Neural cell (in vitro differentiated cells): ENCODE measurements around the gene CCR3. TPM values are rescaled to one million over a fixed set of nuclear protein-coding genes. Genes with fewer than 3 reads are reported as not detected.

Experiments used
- H2AFZ ChIP-seq: fragments of 200-600, 300-800 bp; sonication (generic), shearing (Covaris generic); 2 replicates; pipeline ENCODE4 v1.6.0; 2014; ENCODE audit warnings: low read depth, mild to moderate bottlenecking, antibody characterized with exemption, low read length, moderate library complexity
- H3F3A ChIP-seq: fragments of 200-600 bp; shearing (Covaris generic); 2 replicates; pipeline ENCODE4 v1.6.1; 2016; ENCODE audit warnings: mild to moderate bottlenecking, moderate library complexity, mixed read lengths, antibody characterized with exemption, low read length; ENCODE audit not compliant: insufficient read depth, poor library complexity, severe bottlenecking
- H3K27ac ChIP-seq: fragments of 200-600, 300-800 bp; sonication (generic), shearing (Covaris generic); 2 replicates; pipeline ENCODE4 v1.5.1; 2014; ENCODE audit warnings: mild to moderate bottlenecking, low read length, moderate library complexity
- H3K27me3 ChIP-seq: fragments of 300-800, 200-600 bp; sonication (generic), shearing (Covaris generic); 2 replicates; pipeline ENCODE4 v1.6.0; 2014; ENCODE audit warnings: mild to moderate bottlenecking, low read depth, low read length, moderate library complexity; ENCODE audit not compliant: insufficient read depth
- H3K36me3 ChIP-seq: fragments of 300-800, 200-600 bp; sonication (generic), shearing (Covaris generic); 2 replicates; pipeline ENCODE4 v1.5.1; 2014; ENCODE audit warnings: mild to moderate bottlenecking, antibody characterized with exemption, low read length, moderate library complexity; ENCODE audit not compliant: insufficient read depth
- H3K4me2 ChIP-seq: fragments of 300-800, 200-600 bp; sonication (generic), shearing (Covaris generic); 2 replicates; pipeline ENCODE4 v1.6.0; 2014; ENCODE audit warnings: mild to moderate bottlenecking, low read length
- H3K4me3 ChIP-seq: fragments of 300-800, 200-600 bp; sonication (generic), shearing (Covaris generic); 2 replicates; pipeline ENCODE4 v1.5.1; 2014; ENCODE audit warnings: mild to moderate bottlenecking, low read length, moderate library complexity
- H3K79me2 ChIP-seq: fragments of 200-600 bp; shearing (Covaris generic); replicated peaks from 2 replicates; pipeline ENCODE4 v1.6.0; 2014; ENCODE audit warnings: mild to moderate bottlenecking, low read length, moderate library complexity; ENCODE audit not compliant: insufficient read depth
- H3K9ac ChIP-seq: fragments of 300-800, 200-600 bp; sonication (generic), shearing (Covaris generic); 2 replicates; pipeline ENCODE4 v1.6.1; 2016; ENCODE audit warnings: mild to moderate bottlenecking, low read length, mixed read lengths
- H3K9me2 ChIP-seq: fragments of 200-600 bp; shearing (Covaris generic); 2 replicates; pipeline ENCODE4 v1.6.1; 2016; ENCODE audit warnings: mild to moderate bottlenecking, low read length, mixed read lengths; ENCODE audit not compliant: insufficient read depth
- H3K9me3 ChIP-seq: fragments of 200-600, 300-800 bp; sonication (generic), shearing (Covaris generic); 2 replicates; pipeline ENCODE4 v1.6.1; 2016; ENCODE audit warnings: mild to moderate bottlenecking, mixed run types, low read length, moderate library complexity, mixed read lengths
- H4K20me1 ChIP-seq: fragments of 200-600 bp; shearing (Covaris generic); 2 replicates; pipeline ENCODE4 v1.6.1; 2016; ENCODE audit warnings: mild to moderate bottlenecking, mixed run types; ENCODE audit not compliant: insufficient read depth
- EP300 ChIP-seq: fragments of 450-650 bp; conservative IDR thresholded peaks from 2 replicates; pipeline ENCODE4 v1.6.1; 2014; ENCODE audit warnings: antibody characterized with exemption, mild to moderate bottlenecking, moderate library complexity; ENCODE audit not compliant: poor library complexity, severe bottlenecking
- EZH2 ChIP-seq: fragments of 200-600, 300-800 bp; shearing (Covaris generic), sonication (generic); IDR thresholded peaks from 2 replicates; pipeline ENCODE4 v1.6.1; 2014; ENCODE audit warnings: antibody characterized with exemption, low read length, borderline replicate concordance, mild to moderate bottlenecking; ENCODE audit not compliant: insufficient read depth, poor library complexity, severe bottlenecking
- MXI1 ChIP-seq: fragments of 450-650 bp; conservative IDR thresholded peaks from 2 replicates; pipeline ENCODE4 v1.6.1; 2014; ENCODE audit warnings: antibody characterized with exemption, mild to moderate bottlenecking; ENCODE audit not compliant: poor library complexity, severe bottlenecking
- POLR2AphosphoS5 ChIP-seq: IDR thresholded peaks from 2 replicates; pipeline ENCODE4 v1.6.1; 2012
- RAD21 ChIP-seq: fragments of 450-650 bp; conservative IDR thresholded peaks from 2 replicates; pipeline ENCODE4 v1.6.1; 2014; ENCODE audit warnings: antibody characterized with exemption, mild to moderate bottlenecking, moderate library complexity
- SMC3 ChIP-seq: fragments of 450-650 bp; conservative IDR thresholded peaks from 2 replicates; pipeline ENCODE4 v1.6.1; 2014; ENCODE audit warnings: antibody characterized with exemption, mild to moderate bottlenecking, moderate library complexity; ENCODE audit not compliant: poor library complexity
- TAF1 ChIP-seq: IDR thresholded peaks from 2 replicates; pipeline ENCODE4 v1.6.1; 2012; ENCODE audit warnings: low read depth
- polyA plus RNA-seq: library from polyadenylated mRNA; depleted of rRNA; stranded (reverse); fragments of >200 nt; gene quantifications from 2 replicates; pipeline ENCODE4 v1.2.3, GENCODE V29; 2014
- TF ChIP-seq, protein P1 (sequence below): fragments of 450-650 bp; IDR thresholded peaks from 2 replicates; pipeline ENCODE4 v1.5.1; 2014; ENCODE audit warnings: antibody characterized with exemption, mild to moderate bottlenecking, moderate library complexity; ENCODE audit not compliant: poor library complexity, severe bottlenecking
- TF ChIP-seq, protein P2 (sequence below): IDR thresholded peaks from 2 replicates; pipeline ENCODE4 v1.6.1; 2012; ENCODE audit warnings: borderline replicate concordance

Gene CCR3
- polyA plus RNA-seq, 1 donor from 2014 or later: not detected

GRCh38 chr3:46238386-46238785, 3.9 kb upstream of the CCR3 start:
- no peak overlapping the region for H3K27ac ChIP-seq
- H4K20me1 ChIP-seq: no peaks in the 10 kb centered on the region
- no peaks in the 10 kb centered on the region for H3K9me3 ChIP-seq
- no peaks in the 10 kb centered on the region for H3F3A ChIP-seq
- no peaks in the 10 kb centered on the region for H3K36me3 ChIP-seq
- no peaks in the 10 kb centered on the region for H3K79me2 ChIP-seq
- TF ChIP-seq EP300: no peak
- no peak for TF ChIP-seq TAF1
- TF ChIP-seq SMC3: no peak
- TF ChIP-seq, protein P1, sequence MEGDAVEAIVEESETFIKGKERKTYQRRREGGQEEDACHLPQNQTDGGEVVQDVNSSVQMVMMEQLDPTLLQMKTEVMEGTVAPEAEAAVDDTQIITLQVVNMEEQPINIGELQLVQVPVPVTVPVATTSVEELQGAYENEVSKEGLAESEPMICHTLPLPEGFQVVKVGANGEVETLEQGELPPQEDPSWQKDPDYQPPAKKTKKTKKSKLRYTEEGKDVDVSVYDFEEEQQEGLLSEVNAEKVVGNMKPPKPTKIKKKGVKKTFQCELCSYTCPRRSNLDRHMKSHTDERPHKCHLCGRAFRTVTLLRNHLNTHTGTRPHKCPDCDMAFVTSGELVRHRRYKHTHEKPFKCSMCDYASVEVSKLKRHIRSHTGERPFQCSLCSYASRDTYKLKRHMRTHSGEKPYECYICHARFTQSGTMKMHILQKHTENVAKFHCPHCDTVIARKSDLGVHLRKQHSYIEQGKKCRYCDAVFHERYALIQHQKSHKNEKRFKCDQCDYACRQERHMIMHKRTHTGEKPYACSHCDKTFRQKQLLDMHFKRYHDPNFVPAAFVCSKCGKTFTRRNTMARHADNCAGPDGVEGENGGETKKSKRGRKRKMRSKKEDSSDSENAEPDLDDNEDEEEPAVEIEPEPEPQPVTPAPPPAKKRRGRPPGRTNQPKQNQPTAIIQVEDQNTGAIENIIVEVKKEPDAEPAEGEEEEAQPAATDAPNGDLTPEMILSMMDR: no peak
- TF ChIP-seq POLR2AphosphoS5: no peak
- TF ChIP-seq RAD21: no peak
- TF ChIP-seq, protein P2, sequence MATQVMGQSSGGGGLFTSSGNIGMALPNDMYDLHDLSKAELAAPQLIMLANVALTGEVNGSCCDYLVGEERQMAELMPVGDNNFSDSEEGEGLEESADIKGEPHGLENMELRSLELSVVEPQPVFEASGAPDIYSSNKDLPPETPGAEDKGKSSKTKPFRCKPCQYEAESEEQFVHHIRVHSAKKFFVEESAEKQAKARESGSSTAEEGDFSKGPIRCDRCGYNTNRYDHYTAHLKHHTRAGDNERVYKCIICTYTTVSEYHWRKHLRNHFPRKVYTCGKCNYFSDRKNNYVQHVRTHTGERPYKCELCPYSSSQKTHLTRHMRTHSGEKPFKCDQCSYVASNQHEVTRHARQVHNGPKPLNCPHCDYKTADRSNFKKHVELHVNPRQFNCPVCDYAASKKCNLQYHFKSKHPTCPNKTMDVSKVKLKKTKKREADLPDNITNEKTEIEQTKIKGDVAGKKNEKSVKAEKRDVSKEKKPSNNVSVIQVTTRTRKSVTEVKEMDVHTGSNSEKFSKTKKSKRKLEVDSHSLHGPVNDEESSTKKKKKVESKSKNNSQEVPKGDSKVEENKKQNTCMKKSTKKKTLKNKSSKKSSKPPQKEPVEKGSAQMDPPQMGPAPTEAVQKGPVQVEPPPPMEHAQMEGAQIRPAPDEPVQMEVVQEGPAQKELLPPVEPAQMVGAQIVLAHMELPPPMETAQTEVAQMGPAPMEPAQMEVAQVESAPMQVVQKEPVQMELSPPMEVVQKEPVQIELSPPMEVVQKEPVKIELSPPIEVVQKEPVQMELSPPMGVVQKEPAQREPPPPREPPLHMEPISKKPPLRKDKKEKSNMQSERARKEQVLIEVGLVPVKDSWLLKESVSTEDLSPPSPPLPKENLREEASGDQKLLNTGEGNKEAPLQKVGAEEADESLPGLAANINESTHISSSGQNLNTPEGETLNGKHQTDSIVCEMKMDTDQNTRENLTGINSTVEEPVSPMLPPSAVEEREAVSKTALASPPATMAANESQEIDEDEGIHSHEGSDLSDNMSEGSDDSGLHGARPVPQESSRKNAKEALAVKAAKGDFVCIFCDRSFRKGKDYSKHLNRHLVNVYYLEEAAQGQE: no peak
- TF ChIP-seq MXI1: no peak
- no peak for TF ChIP-seq EZH2
- H3K4me2 ChIP-seq: no peak overlapping the region
- no peaks in the 10 kb centered on the region for H3K9me2 ChIP-seq
- H3K9ac ChIP-seq: no peak overlapping the region
- H2AFZ ChIP-seq: no peak overlapping the region
- no peak overlapping the region for H3K4me3 ChIP-seq
- H3K27me3 ChIP-seq: no peaks in the 10 kb centered on the region

DNA sequence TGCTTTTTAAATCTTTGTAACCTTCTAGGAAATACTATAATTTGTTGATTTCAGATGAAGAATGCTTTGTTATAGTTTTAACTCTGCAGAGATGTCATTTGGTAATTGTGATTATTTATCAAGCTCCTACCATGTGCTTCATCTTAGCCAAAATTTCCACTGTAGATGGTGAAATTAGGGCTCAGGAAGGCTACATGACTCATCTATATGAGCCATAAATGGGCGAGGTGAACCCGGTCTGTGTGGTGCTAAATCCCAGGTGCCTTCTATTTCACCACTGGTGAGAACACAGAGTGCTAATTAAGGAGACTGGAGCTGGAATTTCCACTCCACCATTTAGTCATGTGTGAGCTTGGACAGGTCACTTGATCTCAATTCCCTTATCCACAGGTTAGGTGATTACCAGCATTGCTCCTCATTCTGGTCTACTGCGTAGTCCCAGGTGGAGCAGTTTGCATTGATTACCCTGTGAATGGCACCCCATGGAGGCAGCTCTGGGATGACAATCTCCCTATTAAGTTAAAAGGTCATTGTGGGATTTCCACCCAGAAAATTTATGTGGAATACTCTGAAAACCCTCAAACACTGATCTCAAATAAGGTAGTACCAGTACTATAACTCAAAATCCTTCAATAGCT, 2.8 kb upstream of the CCR3 start:
- no peaks in the 10 kb centered on the region for H3F3A ChIP-seq
- no peak overlapping the region for H3K9ac ChIP-seq
- TF ChIP-seq POLR2AphosphoS5 (no peak), EZH2 (no peak), MXI1 (no peak), EP300 (no peak), SMC3 (no peak), TAF1 (no peak), RAD21 (no peak)
- TF ChIP-seq, protein P1: no peak
- TF ChIP-seq, protein P2: no peak
- H3K9me2 ChIP-seq: no peaks in the 10 kb centered on the region
- H3K27me3 ChIP-seq: no peaks in the 10 kb centered on the region
- no peak overlapping the region for H3K4me2 ChIP-seq
- H3K4me3 ChIP-seq: no peak overlapping the region
- no peaks in the 10 kb centered on the region for H3K9me3 ChIP-seq
- no peaks in the 10 kb centered on the region for H3K79me2 ChIP-seq
- no peaks in the 10 kb centered on the region for H4K20me1 ChIP-seq
- no peak overlapping the region for H3K27ac ChIP-seq
- no peaks in the 10 kb centered on the region for H3K36me3 ChIP-seq
- no peak overlapping the region for H2AFZ ChIP-seq
